ENCODE data around the gene PLA2G10. TPM values are rescaled to one million over a fixed set of nuclear protein-coding genes. Genes with fewer than 3 reads are reported as not detected.

The PLA2G10 gene
- total and polyA plus RNA-seq, 9 of the 15 experiments (the other 6 are each of a cell fraction or from before 2014, with no cell fraction given) = not detected

- DNase-seq (ENCODE audit: extremely low read depth in 1 of 4, low spot score in 3 of 4) = peak; percentile 90 to 98 (median 93)
- ATAC-seq = peak; percentile 84
- peaks cover 26 to 32% of the 10 kb centered on the region in 2 experiments for H3K4me1 ChIP-seq (replicated peaks in 1 of 2; ENCODE audit: control insufficient read depth in 2 of 2, insufficient read depth in 2 of 2, low read length in 2 of 2)
- peak within 1 kb of the TSS; percentile 93 to 95 for H3K9ac ChIP-seq (ENCODE audit: insufficient read depth in 1 of 2, low read depth in 2 of 2, low read length in 2 of 2)
- no peaks in the 10 kb centered on the region for H3K9me3 ChIP-seq (replicated peaks; ENCODE audit: control insufficient read depth, insufficient read depth, low read depth, low read length)
- peaks cover 3% of the 10 kb centered on the region for H3K9me1 ChIP-seq (ENCODE audit: control insufficient read depth, insufficient read depth, low read length)
- intact Hi-C loops (cut with micrococcal nuclease) = no loop called here
- POLR2A ChIA-PET = interaction anchor here (0.8 to 1.3 kb wide), 7 partner anchors 9 to 355 kb away, joined by 3 to 7 read pairs (median 4); no protein-coding TSS in a partner anchor
- H4K20me1 ChIP-seq (replicated peaks; ENCODE audit: control insufficient read depth, insufficient read depth, low read length) = peaks cover 17% of the 10 kb centered on the region
- H2AFZ ChIP-seq (ENCODE audit: low read depth, low read length) = peak within 1 kb of the TSS; percentile 74
- H3K79me2 ChIP-seq (ENCODE audit: control insufficient read depth, insufficient read depth, low read length) = peaks cover 84% of the 10 kb centered on the region
- H3K27ac ChIP-seq (ENCODE audit: extremely low read depth, low read depth, low read length) = peak within 1 kb of the TSS; percentile 99
- no peaks in the 10 kb centered on the region for H3K27me3 ChIP-seq (ENCODE audit: control insufficient read depth in 2 of 2, insufficient read depth in 2 of 2, low read length in 2 of 2)
- H3K36me3 ChIP-seq (ENCODE audit: control insufficient read depth, insufficient read depth, low read length) = peaks cover 30% of the 10 kb centered on the region
- in situ Hi-C loops (cut with MboI) = loop anchor here (25.0 kb wide), 1 partner anchor 1879 kb away; no protein-coding TSS in a partner anchor
- under 1% methylated on average over 41 of the region's 69 CpGs for WGBS (ENCODE audit: insufficient coverage, low coverage, missing lambda C conversion rate)
- CTCF ChIA-PET (ENCODE audit: low intra/inter-chr PET ratio) = no interaction called here
- peak within 1 kb of the TSS; percentile 87 for H3K4me3 ChIP-seq
- peak within 1 kb of the TSS; percentile 88 for H3K4me2 ChIP-seq (ENCODE audit: insufficient read depth, low read length)
- FAIRE-seq = peak; percentile 90
- TSS peak; percentile 64 for BruUV-seq (replicated peaks)
- TF ChIP-seq ZBTB7A (IDR thresholded peaks at IDR 0.05; ENCODE audit: borderline replicate concordance, control insufficient read depth, low read depth, low read length) (peak; percentile 87), XRCC3 (IDR thresholded peaks at IDR 0.05) (no peak), DNMT1 (IDR thresholded peaks at IDR 0.05) (no peak), MTA3 (IDR thresholded peaks at IDR 0.05; ENCODE audit: borderline replicate concordance) (peak; percentile 81), MXI1 (IDR thresholded peaks at IDR 0.05; ENCODE audit: low read depth, low read length) (no peak), PHF8 (IDR thresholded peaks at IDR 0.05; ENCODE audit: borderline replicate concordance, low read length) (peak; percentile 82; the same call in 1 of the 2 replicates), ATF1 (CRISPR knock-in tag; IDR thresholded peaks at IDR 0.05) (no peak), ATF1 (tag; IDR thresholded peaks at IDR 0.05) (0 out of 2 replicates have a peak, but pooled peaks have one; percentile 50), KLF6 (CRISPR knock-in tag; IDR thresholded peaks at IDR 0.05; ENCODE audit: borderline replicate concordance) (no peak), VEZF1 (CRISPR knock-in tag; IDR thresholded peaks at IDR 0.05) (peak; percentile 82), TGIF2 (CRISPR knock-in tag; IDR thresholded peaks at IDR 0.05) (peak; percentile 80; the same call in 1 of the 2 replicates), ATF3 (IDR thresholded peaks at IDR 0.05) (peak; percentile 34; the same call in 1 of the 2 replicates), ATF3 (CRISPR knock-in tag; conservative IDR thresholded peaks at IDR 0.05) (no peak), MAX (CRISPR knock-in tag; IDR thresholded peaks at IDR 0.05) (peak; percentile 44), ZNF3 (CRISPR knock-in tag; IDR thresholded peaks at IDR 0.05) (no peak), BRCA1 (IDR thresholded peaks at IDR 0.05) (no peak), BRCA1 (CRISPR knock-in tag; IDR thresholded peaks at IDR 0.05) (0 out of 2 replicates have a peak, but pooled peaks have one; percentile 54), TRIM24 (IDR thresholded peaks at IDR 0.05) (peak in 1 of 2 experiments; percentile 39; a peak in 2 of 4 replicates), CBX3 (IDR thresholded peaks at IDR 0.05; ENCODE audit: borderline replicate concordance in 1 of 2, low read length in 2 of 2) (peak in 1 of 2 experiments; percentile 62; a peak in 1 of 3 replicates)
Measured at GRCh38 chr16:14632693-14633569, 61.2 kb downstream of the PLA2G10 start, which contains the start of gene BFAR. BFAR (plus strand) TSS chr16:14632951; CDS start chr16:14644347, 11,396 bp downstream.
